OCI-LY3 (cell line): Measurements from ENCODE around the gene PALLD.

ENCODE experiments used
- H2AFZ ChIP-seq: fragments of 200-600, 300-600 bp; shearing (Covaris generic); 2 replicates; pipeline ENCODE4 v1.6.0; 2014; ENCODE audit warnings: antibody characterized with exemption, low read depth, low read length
- H3K27ac ChIP-seq: fragments of 200-600, 300-600 bp; sonication (generic); 2 replicates; pipeline ENCODE4 v1.5.1; 2014; ENCODE audit warnings: mild to moderate bottlenecking, low read length, moderate library complexity, mixed read lengths
- H3K27me3 ChIP-seq: fragments of 200-600, 300-600 bp; sonication (generic); 2 replicates; pipeline ENCODE4 v1.6.1; 2014; ENCODE audit warnings: low read depth, low read length, mixed read lengths
- H3K36me3 ChIP-seq: fragments of 200-600, 300-600 bp; sonication (generic); replicated peaks from 2 replicates; pipeline ENCODE3; 2014; ENCODE audit warnings: low read depth, low read length, mixed read lengths
- H3K4me1 ChIP-seq: fragments of 300-600, 200-600 bp; sonication (generic); 2 replicates; pipeline ENCODE4 v1.6.1; 2014; ENCODE audit warnings: low read length, mixed read lengths
- H3K4me2 ChIP-seq: fragments of 200-600, 300-600 bp; sonication (generic); 2 replicates; pipeline ENCODE4 v1.6.1; 2014; ENCODE audit warnings: low read length, mixed read lengths
- H3K4me3 ChIP-seq: fragments of 300-600, 200-600 bp; sonication (generic); 2 replicates; pipeline ENCODE4 v1.5.1; 2014; ENCODE audit warnings: antibody characterized with exemption, mild to moderate bottlenecking, low read length, moderate library complexity
- H3K79me2 ChIP-seq: fragments of 300-600, 200-600 bp; shearing (Covaris generic); 2 replicates; pipeline ENCODE4 v1.6.1; 2014; ENCODE audit warnings: mild to moderate bottlenecking, low read length, mixed read lengths
- H3K9ac ChIP-seq: fragments of 300-600, 200-600 bp; shearing (Covaris generic); 2 replicates; pipeline ENCODE4 v1.6.0; 2014; ENCODE audit warnings: mild to moderate bottlenecking, low read length, moderate library complexity
- H3K9me3 ChIP-seq: fragments of 200-600, 300-600 bp; shearing (Covaris generic); 2 replicates; pipeline ENCODE4 v1.6.1; 2014; ENCODE audit warnings: low read length, mixed read lengths; ENCODE audit not compliant: insufficient read depth
- H4K20me1 ChIP-seq: fragments of 200-600, 300-600 bp; sonication (generic); 2 replicates; pipeline ENCODE4 v1.6.1; 2016; ENCODE audit warnings: low read length, mixed read lengths; ENCODE audit not compliant: insufficient read depth
- EZH2phosphoT487 ChIP-seq: fragments of 200-600 bp; shearing (Covaris generic); IDR thresholded peaks from 2 replicates; pipeline ENCODE4 v1.6.1; 2018; ENCODE audit warnings: antibody characterized with exemption, mixed run types, low read depth
- TF ChIP-seq, protein P1 (sequence below): fragments of 200-600, 300-600 bp; sonication (generic); IDR thresholded peaks from 2 replicates; pipeline ENCODE4 v1.5.1; 2014; ENCODE audit warnings: antibody characterized with exemption, low read length, low read depth

PALLD gene

GRCh38 chr4:168656055-168656660 is 159.3 kb downstream of the PALLD start:
- no peak overlapping the region for H3K4me3 ChIP-seq
- no peak overlapping the region for H2AFZ ChIP-seq
- H3K36me3 ChIP-seq = no peaks in the 10 kb centered on the region
- no peak overlapping the region for H3K4me2 ChIP-seq
- no peaks in the 10 kb centered on the region for H3K9me3 ChIP-seq
- no peaks in the 10 kb centered on the region for H3K79me2 ChIP-seq
- no peak overlapping the region for H3K27ac ChIP-seq
- H3K27me3 ChIP-seq = peaks cover 40% of the 10 kb centered on the region
- H4K20me1 ChIP-seq = no peaks in the 10 kb centered on the region
- no peaks in the 10 kb centered on the region for H3K4me1 ChIP-seq
- no peak for TF ChIP-seq EZH2phosphoT487
- TF ChIP-seq, protein P1, sequence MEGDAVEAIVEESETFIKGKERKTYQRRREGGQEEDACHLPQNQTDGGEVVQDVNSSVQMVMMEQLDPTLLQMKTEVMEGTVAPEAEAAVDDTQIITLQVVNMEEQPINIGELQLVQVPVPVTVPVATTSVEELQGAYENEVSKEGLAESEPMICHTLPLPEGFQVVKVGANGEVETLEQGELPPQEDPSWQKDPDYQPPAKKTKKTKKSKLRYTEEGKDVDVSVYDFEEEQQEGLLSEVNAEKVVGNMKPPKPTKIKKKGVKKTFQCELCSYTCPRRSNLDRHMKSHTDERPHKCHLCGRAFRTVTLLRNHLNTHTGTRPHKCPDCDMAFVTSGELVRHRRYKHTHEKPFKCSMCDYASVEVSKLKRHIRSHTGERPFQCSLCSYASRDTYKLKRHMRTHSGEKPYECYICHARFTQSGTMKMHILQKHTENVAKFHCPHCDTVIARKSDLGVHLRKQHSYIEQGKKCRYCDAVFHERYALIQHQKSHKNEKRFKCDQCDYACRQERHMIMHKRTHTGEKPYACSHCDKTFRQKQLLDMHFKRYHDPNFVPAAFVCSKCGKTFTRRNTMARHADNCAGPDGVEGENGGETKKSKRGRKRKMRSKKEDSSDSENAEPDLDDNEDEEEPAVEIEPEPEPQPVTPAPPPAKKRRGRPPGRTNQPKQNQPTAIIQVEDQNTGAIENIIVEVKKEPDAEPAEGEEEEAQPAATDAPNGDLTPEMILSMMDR = no peak
- no peak overlapping the region for H3K9ac ChIP-seq

- Histone ChIP-seq H3K4me3 (no peak overlapping the region), H3K9me3 (no peaks in the 10 kb centered on the region), H2AFZ (no peak overlapping the region), H3K36me3 (no peaks in the 10 kb centered on the region), H3K4me1 (no peaks in the 10 kb centered on the region), H3K27me3 (peaks cover 32% of the 10 kb centered on the region), H3K4me2 (no peak overlapping the region), H3K27ac (no peak overlapping the region), H3K79me2 (no peaks in the 10 kb centered on the region), H3K9ac (no peak overlapping the region), H4K20me1 (no peaks in the 10 kb centered on the region)
- TF ChIP-seq, protein P1 = no peak
- no peak for TF ChIP-seq EZH2phosphoT487
Measured at GRCh38 chr4:168656946-168657473, 160.2 kb downstream of the PALLD start.

DNA sequence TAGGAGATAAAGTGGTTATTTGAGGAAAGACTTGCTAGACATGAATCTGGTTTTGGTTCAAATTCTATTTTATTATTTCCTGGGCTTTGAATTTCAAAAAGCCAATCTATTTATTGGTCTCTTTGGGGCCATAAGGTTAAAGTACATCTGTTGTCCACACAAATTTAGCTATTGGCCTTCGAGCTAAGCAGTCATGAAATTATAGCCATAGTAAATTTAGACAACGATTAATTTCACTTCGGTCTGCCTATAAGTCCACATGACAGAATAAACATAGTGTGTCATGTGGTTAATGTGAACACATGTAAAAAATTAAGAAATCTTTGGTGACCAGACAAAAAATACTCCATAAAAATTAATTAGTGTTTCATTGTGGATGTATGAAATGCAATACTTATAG is 161.9 kb downstream of the PALLD start:
- H3K9me3 ChIP-seq = no peaks in the 10 kb centered on the region
- TF ChIP-seq, protein P1 = no peak
- no peak for TF ChIP-seq EZH2phosphoT487
- no peak overlapping the region for H3K27ac ChIP-seq
- H4K20me1 ChIP-seq = no peaks in the 10 kb centered on the region
- no peak overlapping the region for H3K4me2 ChIP-seq
- H3K4me1 ChIP-seq = no peaks in the 10 kb centered on the region
- H3K4me3 ChIP-seq = no peak overlapping the region
- H3K9ac ChIP-seq = no peak overlapping the region
- H3K36me3 ChIP-seq = no peaks in the 10 kb centered on the region
- H3K79me2 ChIP-seq = no peaks in the 10 kb centered on the region
- peaks cover 29% of the 10 kb centered on the region for H3K27me3 ChIP-seq
- H2AFZ ChIP-seq = no peak overlapping the region

DNA sequence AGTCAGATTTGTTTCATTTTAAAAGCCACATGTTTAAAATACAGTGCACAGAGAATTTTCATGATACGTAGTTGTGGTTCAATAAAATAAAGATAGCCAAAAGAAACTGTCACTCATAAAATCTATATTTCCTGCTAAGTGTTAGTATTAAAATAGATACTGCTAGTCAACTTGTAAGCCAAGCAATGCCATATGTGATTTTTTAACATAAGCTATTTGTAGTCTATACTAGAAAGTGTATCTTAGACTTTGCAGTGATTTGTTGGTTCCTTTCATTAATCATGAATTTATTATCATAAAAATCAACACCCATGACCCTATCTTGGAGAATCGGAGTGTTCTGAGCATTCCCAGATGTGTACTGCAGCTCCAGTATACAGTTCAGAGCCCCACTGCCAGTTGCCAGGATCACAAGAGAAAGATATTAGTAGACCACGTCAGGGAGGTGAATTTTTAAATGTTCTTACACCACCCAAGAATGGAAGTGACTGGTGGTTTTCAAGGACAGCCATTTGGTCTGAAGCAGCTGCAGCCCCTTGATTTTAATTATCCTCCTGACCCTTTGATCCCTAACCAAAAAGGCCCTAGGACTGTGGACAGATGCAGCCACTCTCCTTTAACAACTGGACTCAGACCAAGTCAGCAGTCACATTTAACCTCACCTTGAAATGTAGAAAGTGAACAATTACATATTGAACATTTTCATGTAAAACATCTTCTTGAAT is 163.1 kb downstream of the PALLD start:
- H3K4me1 ChIP-seq = no peaks in the 10 kb centered on the region
- H2AFZ ChIP-seq = no peak overlapping the region
- TF ChIP-seq EZH2phosphoT487 = no peak
- TF ChIP-seq, protein P1 = no peak
- no peaks in the 10 kb centered on the region for H4K20me1 ChIP-seq
- H3K4me2 ChIP-seq = no peak overlapping the region
- no peak overlapping the region for H3K27ac ChIP-seq
- no peaks in the 10 kb centered on the region for H3K9me3 ChIP-seq
- H3K79me2 ChIP-seq = no peaks in the 10 kb centered on the region
- H3K4me3 ChIP-seq = no peak overlapping the region
- H3K36me3 ChIP-seq = no peaks in the 10 kb centered on the region
- H3K9ac ChIP-seq = no peak overlapping the region
- peaks cover 20% of the 10 kb centered on the region; the same call in 1 of the 2 replicates for H3K27me3 ChIP-seq
